HG03571 (cell line): ENCODE measurements around the gene SLC8A3.

ENCODE experiments used
- ATAC-seq: cut with Tn5 transposase; IDR thresholded peaks from one replicate; pipeline ENCODE4 v1.9.1; 2021; ENCODE audit not compliant: unreplicated experiment

Gene SLC8A3

GRCh38 chr14:70123796-70124195, 65.0 kb downstream of the SLC8A3 start:
- no peak for ATAC-seq

GRCh38 chr14:70121521-70121920, 67.2 kb downstream of the SLC8A3 start:
- no peak for ATAC-seq

GRCh38 chr14:70118064-70118463, 70.7 kb downstream of the SLC8A3 start:
- no peak for ATAC-seq

- ATAC-seq: no peak
These were observed 72.5 kb downstream of the SLC8A3 start for GRCh38 chr14:70116278-70116677.

GRCh38 chr14:70114621-70115156, 74.1 kb downstream of the SLC8A3 start:
- no peak for ATAC-seq

GRCh38 chr14:70113211-70113610, 75.5 kb downstream of the SLC8A3 start:
- no peak for ATAC-seq

- no peak for ATAC-seq
These were observed 80.3 kb downstream of the SLC8A3 start for GRCh38 chr14:70108419-70108818.

GRCh38 chr14:70107309-70107708, 81.4 kb downstream of the SLC8A3 start:
- no peak for ATAC-seq

- no peak for ATAC-seq
These were observed 88.7 kb downstream of the SLC8A3 start for GRCh38 chr14:70100071-70100470.

GRCh38 chr14:70098250-70098809, 90.4 kb downstream of the SLC8A3 start:
- no peak for ATAC-seq

- ATAC-seq: no peak
These were observed 91.0 kb downstream of the SLC8A3 start for GRCh38 chr14:70097576-70098249.

- no peak for ATAC-seq
These were observed 91.9 kb downstream of the SLC8A3 start for GRCh38 chr14:70096866-70097265.

GRCh38 chr14:70094631-70095030, 94.1 kb downstream of the SLC8A3 start:
- ATAC-seq: no peak

GRCh38 chr14:70094106-70094505, 94.6 kb downstream of the SLC8A3 start:
- no peak for ATAC-seq

GRCh38 chr14:70093156-70093555, 95.6 kb downstream of the SLC8A3 start:
- no peak for ATAC-seq

- ATAC-seq: no peak
These were observed 101.4 kb downstream of the SLC8A3 start for GRCh38 chr14:70087380-70087697.

- no peak for ATAC-seq
These were observed 101.9 kb downstream of the SLC8A3 start for GRCh38 chr14:70086685-70087379.

- ATAC-seq: no peak
These were observed 104.5 kb downstream of the SLC8A3 start for GRCh38 chr14:70084226-70084625.

- ATAC-seq: no peak
These were observed 106.4 kb downstream of the SLC8A3 start for GRCh38 chr14:70082394-70082793.

GRCh38 chr14:70080076-70080475, 108.7 kb downstream of the SLC8A3 start:
- no peak for ATAC-seq

- no peak for ATAC-seq
These were observed 110.4 kb downstream of the SLC8A3 start for GRCh38 chr14:70078329-70078728.

- no peak for ATAC-seq
These were observed 111.0 kb downstream of the SLC8A3 start for GRCh38 chr14:70077720-70078119.
